ENCODE results near the gene NFE2L3. TPM values are rescaled to one million over a fixed set of nuclear protein-coding genes. Genes with fewer than 3 reads are reported as not detected.

Gene NFE2L3
- total RNA-seq: 28.4 and 40.2 TPM in 2 replicates
- 29.6 and 30.8 TPM in 2 replicates for polyA plus RNA-seq
- polyA plus RNA-seq (2011; cell fraction: cytosol; rRNA removed): 36.1 and 37.8 TPM in 2 replicates
- polyA plus RNA-seq (2011; cell fraction: nucleus; rRNA removed): 27.3 and 32.9 TPM in 2 replicates
- polyA plus RNA-seq (2012): 42.9 and 67.1 TPM in 2 replicates
- 45.2 and 45.7 TPM in 2 replicates for polyA minus RNA-seq
- not detected for polyA minus RNA-seq (2011; cell fraction: cytosol; rRNA and poly(A)+ RNA removed)
- polyA minus RNA-seq (2011; cell fraction: nucleus; rRNA and poly(A)+ RNA removed): 14.6 and 23.3 TPM in 2 replicates
- percentile 59 among the genes with signal in this experiment for Bru-seq, nascent RNA
- percentile 65 among the genes with signal in this experiment for BruChase-seq, experiment 1, labeled RNA remaining after a 6-hour chase
- percentile 54 among the genes with signal in this experiment for BruChase-seq, experiment 2, labeled RNA remaining after a 2-hour chase
- long read RNA-seq, transcript NFE2L3-201 (4 exons, 3,686 nt): major isoform, 106 of 112 reads
- long read RNA-seq, partial matches to known transcripts: 2 of 112 reads
- long read RNA-seq, other reads (novel, unspliced or antisense): 2 of 112 reads

GRCh38 chr7:26151953-26152781, at the start of gene NFE2L3:
Gene NFE2L3 (plus strand): TSS chr7:26152198. CDS start chr7:26152499, 301 bp downstream.
- Histone ChIP-seq H3K79me2 (ENCODE audit: control insufficient read depth, insufficient read depth, low read length) (peaks cover 42% of the 10 kb centered on the region), H3K27me3 (ENCODE audit: control insufficient read depth in 2 of 2, insufficient read depth in 2 of 2, low read length in 2 of 2) (peaks cover 0 to 4% of the 10 kb centered on the region in 2 experiments), H3K4me1 (ENCODE audit: control insufficient read depth, extremely low read depth, insufficient read depth, low read length) (peaks cover 45% of the 10 kb centered on the region), H3K27ac (ENCODE audit: insufficient read depth, low read depth, low read length) (peak within 1 kb of the TSS; percentile 92), H2AFZ (ENCODE audit: low read depth, low read length) (peak within 1 kb of the TSS; percentile 98), H3K36me3 (ENCODE audit: control insufficient read depth in 2 of 2, extremely low read depth in 1 of 2, insufficient read depth in 2 of 2, low read length in 2 of 2) (no peaks in the 10 kb centered on the region), H3K4me3 (replicated peaks in 1 of 3; ENCODE audit: insufficient read depth in 1 of 3, low read depth in 1 of 3, low read length in 3 of 3) (peak within 1 kb of the TSS; percentile 42 to 71 (median 68)), H4K20me1 (replicated peaks; ENCODE audit: control insufficient read depth, extremely low read depth, insufficient read depth, low read length) (no peaks in the 10 kb centered on the region), H3K4me2 (ENCODE audit: insufficient read depth, low read length) (peak within 1 kb of the TSS; percentile 76), H3K9me1 (replicated peaks; ENCODE audit: control insufficient read depth, extremely low read depth, insufficient read depth, low read length) (no peaks in the 10 kb centered on the region), H3K9me3 (replicated peaks; ENCODE audit: control insufficient read depth, insufficient read depth, low read length) (no peaks in the 10 kb centered on the region), H3K9ac (replicated peaks; ENCODE audit: extremely low read depth, insufficient read depth, low read length) (peak within 1 kb of the TSS; percentile 45)
- DNase-seq (ENCODE audit: low read depth, low spot score): peak; percentile 77
- dilution Hi-C loops (cut with MboI; ENCODE audit: extremely low pct_ligation_motif_present, low sequenced_read_pairs): no loop called here
- CTCF ChIA-PET: interaction anchor here (0.6 to 1.7 kb wide), 21 partner anchors 9 to 516 kb away, joined by 3 to 19 read pairs (median 3); partner anchors contain the start of genes CBX3 and HNRNPA2B1
- BruUV-seq (replicated peaks): no TSS peak
- POLR2A ChIA-PET: interaction anchor here (0.7 to 1.7 kb wide), 8 partner anchors 9 to 49 kb away, joined by 3 to 8 read pairs (median 6); partner anchors contain the start of gene CBX3
- peak; percentile 50 for FAIRE-seq
- no peak for TF ChIP-seq FOS (IDR thresholded peaks at IDR 0.05; ENCODE audit: borderline replicate concordance, insufficient read depth, low read length)
- TF ChIP-seq CTCF (IDR thresholded peaks at IDR 0.05; ENCODE audit: extremely low read depth in 1 of 2, insufficient read depth in 1 of 2, low read depth in 1 of 2, low read length in 2 of 2): peak in 1 of 2 donors; percentile 7
- no peak for TF ChIP-seq JUN (IDR thresholded peaks at IDR 0.05; ENCODE audit: borderline replicate concordance, insufficient read depth, insufficient read length, low read depth)
- no peak for TF ChIP-seq GATA2 (IDR thresholded peaks at IDR 0.05; ENCODE audit: insufficient read depth, insufficient read length, low read depth, low read length)
- peak; percentile 46 for TF ChIP-seq POLR2A (IDR thresholded peaks at IDR 0.05; ENCODE audit: low read depth, low read length)
- no peak for TF ChIP-seq MYC (IDR thresholded peaks at IDR 0.05; ENCODE audit: low read depth, low read length)
- TF ChIP-seq POLR2AphosphoS5 (IDR thresholded peaks at IDR 0.05; ENCODE audit: insufficient read depth, low read depth, low read length): peak; percentile 62
- no peak for TF ChIP-seq MAX (IDR thresholded peaks at IDR 0.05; ENCODE audit: insufficient read depth, insufficient read length)
- no peak for TF ChIP-seq EZH2 (IDR thresholded peaks at IDR 0.05; ENCODE audit: borderline replicate concordance, low read depth, low read length, severe bottlenecking)
- intact Hi-C loops (cut with micrococcal nuclease): loop anchor here (2.0 to 10.0 kb wide), 7 partner anchors 51 to 963 kb away; no protein-coding TSS in a partner anchor

Measured in endothelial cell of umbilical vein (primary cell).